Uterus (tissue), 2 donors: ENCODE measurements around the gene LRP1.

Source experiments
- CTCF ChIP-seq, 4 experiments: fragments of 200-600 bp in 2 of 4; fragments of 450-650 bp in 2 of 4; sonication (generic) in 2 of 4; IDR thresholded peaks; one replicate each; pipeline ENCODE4 v1.5.1; 2016 to 2019; ENCODE audit warnings: antibody characterized with exemption in 4 of 4, mild to moderate bottlenecking in 2 of 4, moderate library complexity in 1 of 4
- POLR2A ChIP-seq, 2 donors: fragments of 450-650 bp; IDR thresholded peaks; one replicate each; pipeline ENCODE4 v1.6.1; 2016; ENCODE audit warnings: antibody characterized with exemption in 2 of 2, mild to moderate bottlenecking in 1 of 2, moderate library complexity in 1 of 2

- no peak for TF ChIP-seq CTCF (IDR thresholded peaks at IDR 0.05)
- no peak for TF ChIP-seq POLR2A (IDR thresholded peaks at IDR 0.05)
Observed at GRCh38 chr12:57226588-57227314, 98.5 kb downstream of the LRP1 start.
